ENCODE measurements around the gene AKT2. TPM values are rescaled to one million over a fixed set of nuclear protein-coding genes. Genes with fewer than 3 reads are reported as not detected.

Gene AKT2
- total RNA-seq, 1 experiment from 2014 or later: 141 TPM

DNA sequence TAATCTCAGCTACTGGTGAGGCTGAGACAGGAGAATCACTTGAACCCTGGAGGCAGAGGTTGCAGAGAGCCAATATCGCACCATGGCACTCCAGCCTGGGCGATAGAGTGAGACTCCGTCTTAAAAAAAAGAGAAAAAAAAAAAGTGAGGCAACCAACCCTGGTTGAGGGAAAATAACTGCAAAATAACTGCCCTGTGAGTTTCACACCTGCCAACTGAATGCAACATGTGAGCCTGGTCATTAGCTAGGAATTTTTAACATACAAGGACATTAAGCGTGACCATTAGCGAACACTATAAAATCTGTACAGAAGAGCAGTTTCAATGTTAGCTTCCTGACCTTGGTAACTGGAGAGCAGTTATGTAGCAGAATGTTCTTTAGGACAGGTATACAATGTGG, 56.3 kb downstream of the AKT2 start:
- BruUV-seq (replicated peaks): no TSS peak
- POLR2A ChIA-PET: no interaction called here
- Histone ChIP-seq H4K20me1 (ENCODE audit: insufficient read depth) (no peaks in the 10 kb centered on the region), H3K79me2 (ENCODE audit: insufficient read depth, low read length) (peaks cover 14% of the 10 kb centered on the region; the same call in 1 of the 2 replicates), H2AFZ (ENCODE audit: low read depth, low read length, poor library complexity, severe bottlenecking) (no peak overlapping the region), H3K4me2 (ENCODE audit: low read length) (peak overlapping the region; percentile 20), H3K4me3 (replicated peaks in 1 of 2; ENCODE audit: low read depth in 1 of 2, low read length in 2 of 2) (no peak overlapping the region), H3K9me3 (ENCODE audit: control insufficient read depth in 1 of 2, insufficient read depth in 1 of 2, low read depth in 1 of 2, low read length in 2 of 2) (no peaks in the 10 kb centered on the region), H3K27me3 (ENCODE audit: insufficient read depth, low read length) (no peaks in the 10 kb centered on the region), H3K9me2 (ENCODE audit: insufficient read depth) (no peaks in the 10 kb centered on the region), H3K27ac (ENCODE audit: low read depth, low read length) (peak overlapping the region; percentile 55; the same call in 1 of the 2 replicates), H3K4me1 (ENCODE audit: control insufficient read depth in 1 of 2, insufficient read depth in 2 of 2, low read length in 2 of 2) (peaks cover 43 to 78% of the 10 kb centered on the region in 2 experiments), H3K36me3 (ENCODE audit: control insufficient read depth in 1 of 2, insufficient read depth in 2 of 2, low read length in 2 of 2) (no peaks in the 10 kb centered on the region), H3K9ac (ENCODE audit: low read length) (no peak overlapping the region)
- RAD21 ChIA-PET (ENCODE audit: low non-redundant PET in 1 of 2, low total read pairs in 2 of 2, uncharacterized antibody in 2 of 2, unreplicated experiment in 2 of 2): no interaction called here
- intact Hi-C loops (cut with micrococcal nuclease): no loop called here
- CTCF ChIA-PET: no interaction called here
- TF ChIP-seq CBX3 (IDR thresholded peaks at IDR 0.05; ENCODE audit: low read depth) (no peak), ZNF274 (IDR thresholded peaks at IDR 0.05; ENCODE audit: low read depth, low read length) (no peak), EGR1 (IDR thresholded peaks at IDR 0.05; ENCODE audit: low read depth) (no peak), ZFX (IDR thresholded peaks at IDR 0.05) (no peak), TCF7L2 (IDR thresholded peaks at IDR 0.05; ENCODE audit: borderline replicate concordance, extremely low read depth, insufficient read depth, insufficient read length) (no peak), FOSL1 (IDR thresholded peaks at IDR 0.05; ENCODE audit: low read depth) (no peak), JUND (IDR thresholded peaks at IDR 0.05) (no peak), ZBTB33 (IDR thresholded peaks at IDR 0.05; ENCODE audit: extremely low read depth, insufficient replicate concordance, low read length) (no peak), CEBPB (IDR thresholded peaks at IDR 0.05; ENCODE audit: low read depth) (no peak), EZH2 (IDR thresholded peaks at IDR 0.05) (no peak), RAD21 (IDR thresholded peaks at IDR 0.05; ENCODE audit: low read depth) (no peak), SRF (IDR thresholded peaks at IDR 0.05; ENCODE audit: low read depth) (no peak), POLR2AphosphoS5 (IDR thresholded peaks at IDR 0.05; ENCODE audit: low read depth, low read length) (no peak), SIN3A (IDR thresholded peaks at IDR 0.05; ENCODE audit: low read depth) (no peak), ATF3 (IDR thresholded peaks at IDR 0.05) (no peak)
- TF ChIP-seq, protein P1, sequence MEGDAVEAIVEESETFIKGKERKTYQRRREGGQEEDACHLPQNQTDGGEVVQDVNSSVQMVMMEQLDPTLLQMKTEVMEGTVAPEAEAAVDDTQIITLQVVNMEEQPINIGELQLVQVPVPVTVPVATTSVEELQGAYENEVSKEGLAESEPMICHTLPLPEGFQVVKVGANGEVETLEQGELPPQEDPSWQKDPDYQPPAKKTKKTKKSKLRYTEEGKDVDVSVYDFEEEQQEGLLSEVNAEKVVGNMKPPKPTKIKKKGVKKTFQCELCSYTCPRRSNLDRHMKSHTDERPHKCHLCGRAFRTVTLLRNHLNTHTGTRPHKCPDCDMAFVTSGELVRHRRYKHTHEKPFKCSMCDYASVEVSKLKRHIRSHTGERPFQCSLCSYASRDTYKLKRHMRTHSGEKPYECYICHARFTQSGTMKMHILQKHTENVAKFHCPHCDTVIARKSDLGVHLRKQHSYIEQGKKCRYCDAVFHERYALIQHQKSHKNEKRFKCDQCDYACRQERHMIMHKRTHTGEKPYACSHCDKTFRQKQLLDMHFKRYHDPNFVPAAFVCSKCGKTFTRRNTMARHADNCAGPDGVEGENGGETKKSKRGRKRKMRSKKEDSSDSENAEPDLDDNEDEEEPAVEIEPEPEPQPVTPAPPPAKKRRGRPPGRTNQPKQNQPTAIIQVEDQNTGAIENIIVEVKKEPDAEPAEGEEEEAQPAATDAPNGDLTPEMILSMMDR (IDR thresholded peaks at IDR 0.05 in 2 of 3, conservative IDR thresholded peaks at IDR 0.05 in 1 of 3; ENCODE audit: borderline replicate concordance in 1 of 3, insufficient read depth in 1 of 3, low read depth in 2 of 3, low read length in 2 of 3): no peak
- TF ChIP-seq, protein P2, sequence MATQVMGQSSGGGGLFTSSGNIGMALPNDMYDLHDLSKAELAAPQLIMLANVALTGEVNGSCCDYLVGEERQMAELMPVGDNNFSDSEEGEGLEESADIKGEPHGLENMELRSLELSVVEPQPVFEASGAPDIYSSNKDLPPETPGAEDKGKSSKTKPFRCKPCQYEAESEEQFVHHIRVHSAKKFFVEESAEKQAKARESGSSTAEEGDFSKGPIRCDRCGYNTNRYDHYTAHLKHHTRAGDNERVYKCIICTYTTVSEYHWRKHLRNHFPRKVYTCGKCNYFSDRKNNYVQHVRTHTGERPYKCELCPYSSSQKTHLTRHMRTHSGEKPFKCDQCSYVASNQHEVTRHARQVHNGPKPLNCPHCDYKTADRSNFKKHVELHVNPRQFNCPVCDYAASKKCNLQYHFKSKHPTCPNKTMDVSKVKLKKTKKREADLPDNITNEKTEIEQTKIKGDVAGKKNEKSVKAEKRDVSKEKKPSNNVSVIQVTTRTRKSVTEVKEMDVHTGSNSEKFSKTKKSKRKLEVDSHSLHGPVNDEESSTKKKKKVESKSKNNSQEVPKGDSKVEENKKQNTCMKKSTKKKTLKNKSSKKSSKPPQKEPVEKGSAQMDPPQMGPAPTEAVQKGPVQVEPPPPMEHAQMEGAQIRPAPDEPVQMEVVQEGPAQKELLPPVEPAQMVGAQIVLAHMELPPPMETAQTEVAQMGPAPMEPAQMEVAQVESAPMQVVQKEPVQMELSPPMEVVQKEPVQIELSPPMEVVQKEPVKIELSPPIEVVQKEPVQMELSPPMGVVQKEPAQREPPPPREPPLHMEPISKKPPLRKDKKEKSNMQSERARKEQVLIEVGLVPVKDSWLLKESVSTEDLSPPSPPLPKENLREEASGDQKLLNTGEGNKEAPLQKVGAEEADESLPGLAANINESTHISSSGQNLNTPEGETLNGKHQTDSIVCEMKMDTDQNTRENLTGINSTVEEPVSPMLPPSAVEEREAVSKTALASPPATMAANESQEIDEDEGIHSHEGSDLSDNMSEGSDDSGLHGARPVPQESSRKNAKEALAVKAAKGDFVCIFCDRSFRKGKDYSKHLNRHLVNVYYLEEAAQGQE (IDR thresholded peaks at IDR 0.05; ENCODE audit: low read depth): no peak
- TF ChIP-seq, protein P3, sequence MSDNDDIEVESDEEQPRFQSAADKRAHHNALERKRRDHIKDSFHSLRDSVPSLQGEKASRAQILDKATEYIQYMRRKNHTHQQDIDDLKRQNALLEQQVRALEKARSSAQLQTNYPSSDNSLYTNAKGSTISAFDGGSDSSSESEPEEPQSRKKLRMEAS (IDR thresholded peaks at IDR 0.05): no peak
- ATAC-seq (no peak), DNase-seq (ENCODE audit: low read depth, low spot score) (no peak)
